H1 (cell line): ENCODE measurements around the gene PIGT. TPM values are rescaled to one million over a fixed set of nuclear protein-coding genes. Genes with fewer than 3 reads are reported as not detected.

ENCODE experiments used
- CTCF ChIA-PET: fragments of 300-600 bp; sonication (Branson Sonifier 250); formaldehyde crosslinking; loops from one replicate; lab custom pipeline; 2021; ENCODE audit not compliant: partially characterized antibody; lab: Charles Lee
- POLR2A ChIA-PET: fragments of 300-600 bp; sonication (Branson Sonifier 250); formaldehyde crosslinking; loops from one replicate; lab custom pipeline; 2021; ENCODE audit warnings: inconsistent platforms; ENCODE audit not compliant: partially characterized antibody; lab: Charles Lee
- DNase-seq, 2 experiments: peaks; one replicate each; pipeline versions ENCODE4 v3.0.0 to v3.0.0-alpha.2; 2010 to 2022; ENCODE audit warnings: low spot score in 2 of 2, low read depth in 1 of 2, mixed read lengths in 1 of 2
- FAIRE-seq: peaks from 2 replicates; lab custom pipeline; 2011; peaks lifted over from hg19 to GRCh38; lab: Jason Lieb, UNC
- H2AFZ ChIP-seq: 2 replicates; pipeline ENCODE4 v1.8.1; 2012; ENCODE audit warnings: low read length, inconsistent platforms
- H2AK5ac ChIP-seq: 2 replicates; pipeline ENCODE4 v1.6.1; 2013; ENCODE audit warnings: low read depth, low read length
- H2BK120ac ChIP-seq: replicated peaks from 2 replicates; pipeline ENCODE3; 2013; ENCODE audit warnings: low read depth, low read length, inconsistent platforms
- H2BK12ac ChIP-seq: 2 replicates; pipeline ENCODE4 v1.6.1; 2013; ENCODE audit warnings: low read depth, low read length
- H2BK15ac ChIP-seq: 2 replicates; pipeline ENCODE4 v1.6.1; 2013; ENCODE audit warnings: low read length
- H2BK20ac ChIP-seq: 2 replicates; pipeline ENCODE4 v1.6.1; 2013; ENCODE audit warnings: low read length
- H2BK5ac ChIP-seq: 2 replicates; pipeline ENCODE4 v1.6.1; 2013; ENCODE audit warnings: low read depth, low read length
- H3K14ac ChIP-seq: 2 replicates; pipeline ENCODE4 v1.6.1; 2013; ENCODE audit warnings: inconsistent platforms; ENCODE audit not compliant: insufficient read length
- H3K18ac ChIP-seq: 2 replicates; pipeline ENCODE4 v1.6.1; 2013; ENCODE audit warnings: low read length; ENCODE audit errors: extremely low read depth
- H3K23ac ChIP-seq: 2 replicates; pipeline ENCODE4 v1.6.1; 2013; ENCODE audit warnings: inconsistent platforms; ENCODE audit not compliant: insufficient read length
- H3K23me2 ChIP-seq: 2 replicates; pipeline ENCODE4 v1.6.1; 2013; ENCODE audit warnings: low read depth, low read length
- H3K27ac ChIP-seq: 2 replicates; pipeline ENCODE4 v1.6.1; 2011; ENCODE audit warnings: low read depth, low read length, inconsistent platforms
- H3K27me3 ChIP-seq, 4 experiments: replicated peaks in 1 of 4; 1 replicate in 1 of 4; 2 replicates in 3 of 4; pipeline versions ENCODE4 v1.6.1 to v1.8.1; 2011 to 2013; ENCODE audit warnings: low read length in 3 of 4, mild to moderate bottlenecking in 3 of 4, inconsistent platforms in 2 of 4, mixed read lengths in 2 of 4, moderate library complexity in 1 of 4; ENCODE audit not compliant: control insufficient read depth in 3 of 4, insufficient read depth in 3 of 4; ENCODE audit errors: extremely low read depth in 1 of 4
- H3K36me3 ChIP-seq, 4 experiments: 2 replicates each; pipeline versions ENCODE4 v1.6.1 to v1.8.1; 2011 to 2013; ENCODE audit warnings: mild to moderate bottlenecking in 4 of 4, low read length in 3 of 4, moderate library complexity in 2 of 4, control low read depth in 1 of 4, inconsistent platforms in 1 of 4; ENCODE audit not compliant: insufficient read depth in 4 of 4, control insufficient read depth in 2 of 4
- H3K4ac ChIP-seq: replicated peaks from 2 replicates; pipeline ENCODE3; 2013; ENCODE audit warnings: low read length, low read depth, mixed read lengths, inconsistent platforms; ENCODE audit not compliant: insufficient read length
- H3K4me1 ChIP-seq, 4 experiments: replicated peaks in 1 of 4; 1 replicate in 1 of 4; 2 replicates in 3 of 4; pipeline versions ENCODE4 v1.6.1 to v1.8.1; 2011 to 2013; ENCODE audit warnings: low read length in 3 of 4, inconsistent platforms in 2 of 4, mixed read lengths in 1 of 4; ENCODE audit not compliant: insufficient read depth in 4 of 4, control insufficient read depth in 3 of 4
- H3K4me2 ChIP-seq, 2 experiments: 2 replicates each; pipeline versions ENCODE4 v1.6.1 to v1.8.1; 2011 to 2013; ENCODE audit warnings: low read depth in 2 of 2, low read length in 2 of 2, control low read depth in 1 of 2, inconsistent platforms in 1 of 2, mild to moderate bottlenecking in 1 of 2; ENCODE audit not compliant: insufficient read depth in 1 of 2
- H3K4me3 ChIP-seq, 4 experiments: fragments of 200-600, 300-600 bp in 1 of 4; sonication (generic), shearing (Covaris generic), sonication (Bioruptor Twin) in 1 of 4; 2 replicates each; pipeline versions ENCODE4 v1.5.1 to v1.8.1; 2011 to 2016; ENCODE audit warnings: low read length in 4 of 4, low read depth in 3 of 4, control low read depth in 2 of 4, inconsistent platforms in 2 of 4, mild to moderate bottlenecking in 2 of 4, mixed read lengths in 1 of 4, moderate library complexity in 1 of 4; ENCODE audit not compliant: insufficient read depth in 2 of 4; ENCODE audit errors: extremely low read depth in 1 of 4
- H3K56ac ChIP-seq: replicated peaks from 2 replicates; pipeline ENCODE3; 2013; ENCODE audit warnings: low read depth, mild to moderate bottlenecking, mixed read lengths, low read length, inconsistent platforms; ENCODE audit not compliant: insufficient read length
- H3K79me1 ChIP-seq: 2 replicates; pipeline ENCODE4 v1.6.1; 2013; ENCODE audit warnings: low read depth, low read length, control low read depth
- H3K79me2 ChIP-seq, 2 experiments: 2 replicates each; pipeline versions ENCODE4 v1.6.1 to v1.8.1; 2012 to 2013; ENCODE audit warnings: low read length in 2 of 2, mild to moderate bottlenecking in 2 of 2, inconsistent platforms in 1 of 2; ENCODE audit not compliant: insufficient read depth in 2 of 2, control insufficient read depth in 1 of 2
- H3K9ac ChIP-seq, 4 experiments: replicated peaks in 1 of 4; 1 replicate in 1 of 4; 2 replicates in 3 of 4; pipeline versions ENCODE4 v1.6.1 to v1.8.1; 2011 to 2013; ENCODE audit warnings: low read depth in 3 of 4, low read length in 3 of 4, control low read depth in 2 of 4, mild to moderate bottlenecking in 2 of 4, moderate library complexity in 2 of 4, inconsistent platforms in 1 of 4; ENCODE audit errors: extremely low read depth in 1 of 4
- H3K9me3 ChIP-seq, 2 experiments: 2 replicates each; pipeline versions ENCODE4 v1.6.1 to v1.8.1; 2012 to 2013; ENCODE audit warnings: mild to moderate bottlenecking in 2 of 2, moderate library complexity in 2 of 2, control low read depth in 1 of 2, inconsistent platforms in 1 of 2, low read depth in 1 of 2, low read length in 1 of 2, mixed read lengths in 1 of 2; ENCODE audit not compliant: insufficient read depth in 2 of 2
- H4K20me1 ChIP-seq, 2 experiments: replicated peaks in 1 of 2; 2 replicates each; pipeline versions ENCODE3 to v1.8.1; 2011 to 2013; ENCODE audit warnings: inconsistent platforms in 2 of 2, low read length in 2 of 2, mild to moderate bottlenecking in 1 of 2; ENCODE audit not compliant: insufficient read depth in 2 of 2, control insufficient read depth in 1 of 2
- H4K5ac ChIP-seq: 2 replicates; pipeline ENCODE4 v1.6.1; 2013; ENCODE audit warnings: low read length, low read depth, mixed read lengths, inconsistent platforms; ENCODE audit not compliant: insufficient read length
- H4K8ac ChIP-seq: 2 replicates; pipeline ENCODE4 v1.8.0; 2013; ENCODE audit warnings: mild to moderate bottlenecking, moderate library complexity, low read length, inconsistent platforms; ENCODE audit not compliant: insufficient read depth; ENCODE audit errors: extremely low read depth
- H4K91ac ChIP-seq: replicated peaks from 2 replicates; pipeline ENCODE3; 2013; ENCODE audit warnings: low read length, mixed read lengths, inconsistent platforms; ENCODE audit not compliant: insufficient read length
- CREB1 ChIP-seq: IDR thresholded peaks from 2 replicates; pipeline ENCODE4 v1.6.1; 2012; ENCODE audit warnings: inconsistent platforms
- CTBP2 ChIP-seq: IDR thresholded peaks from 2 replicates; pipeline ENCODE4 v1.7.0; 2011; ENCODE audit warnings: borderline replicate concordance, mild to moderate bottlenecking, moderate library complexity, mixed read lengths, low read length; ENCODE audit not compliant: insufficient read depth, insufficient read length
- EGR1 ChIP-seq: IDR thresholded peaks from 2 replicates; pipeline ENCODE4 v1.6.1; 2011; ENCODE audit warnings: low read depth, low read length, borderline replicate concordance
- GABPA ChIP-seq: IDR thresholded peaks from 2 replicates; pipeline ENCODE4 v1.6.1; 2011; ENCODE audit warnings: mild to moderate bottlenecking, low read length, moderate library complexity, borderline replicate concordance; ENCODE audit not compliant: insufficient read depth
- HDAC2 ChIP-seq, 2 experiments: fragments of 300-600 bp in 1 of 2; sonication (generic) in 1 of 2; IDR thresholded peaks; 2 replicates each; pipeline ENCODE4 v1.6.1; 2011 to 2012; ENCODE audit warnings: low read depth in 2 of 2, low read length in 2 of 2, mild to moderate bottlenecking in 2 of 2, moderate library complexity in 2 of 2, borderline replicate concordance in 1 of 2, inconsistent platforms in 1 of 2
- JUN ChIP-seq: IDR thresholded peaks from 2 replicates; pipeline ENCODE4 v1.6.1; 2011; ENCODE audit warnings: low read depth, mild to moderate bottlenecking, improper control_type of control experiment, low read length
- KDM4A ChIP-seq: IDR thresholded peaks from one replicate; pipeline ENCODE4 v1.7.1; 2012; ENCODE audit warnings: low read depth, mild to moderate bottlenecking, moderate library complexity, low read length, inconsistent platforms; ENCODE audit not compliant: severe bottlenecking
- NRF1 ChIP-seq: IDR thresholded peaks from 2 replicates; pipeline ENCODE4 v1.6.1; 2011; ENCODE audit warnings: mild to moderate bottlenecking, low read depth, low read length, improper control_type of control experiment
- PHF8 ChIP-seq: fragments of 200-600 bp; sonication (generic); conservative IDR thresholded peaks from 2 replicates; pipeline ENCODE4 v1.7.1; 2012; ENCODE audit warnings: low read depth, mild to moderate bottlenecking, inconsistent platforms, low read length, moderate library complexity
- RBBP5 ChIP-seq: IDR thresholded peaks from 2 replicates; pipeline ENCODE4 v1.7.1; 2012; ENCODE audit warnings: low read depth, mild to moderate bottlenecking, inconsistent platforms, low read length, moderate library complexity, borderline replicate concordance
- SP4 ChIP-seq: IDR thresholded peaks from 2 replicates; pipeline ENCODE4 v1.6.1; 2012; ENCODE audit warnings: low read length, inconsistent platforms
- TAF7 ChIP-seq: optimal IDR thresholded peaks from 2 replicates; pipeline ENCODE3; 2011; ENCODE audit warnings: low read depth, mild to moderate bottlenecking, inconsistent platforms, low read length, moderate library complexity, borderline replicate concordance
- YY1 ChIP-seq: IDR thresholded peaks from 2 replicates; pipeline ENCODE4 v1.6.1; 2011; ENCODE audit warnings: low read depth, mild to moderate bottlenecking, low read length
- WGBS, 2 experiments: shearing (Covaris generic) in 1 of 2; methylation state at CpG; one replicate each; pipeline versions ENCODE4 v1.1.6 to v1.1.7; 2013 to 2015; ENCODE audit warnings: low lambda C conversion rate in 2 of 2, mixed read lengths in 2 of 2, inconsistent platforms in 1 of 2, low coverage in 1 of 2, missing lambda C conversion rate in 1 of 2; ENCODE audit not compliant: insufficient replicate concordance in 2 of 2, insufficient coverage in 1 of 2, insufficient read length in 1 of 2; ENCODE audit errors: extremely low coverage in 1 of 2, missing lambda C conversion rate in 1 of 2; 5-methylcytosine and 5-hydroxymethylcytosine counted together
- polyA plus RNA-seq, 7 experiments: library from polyadenylated mRNA; depleted of rRNA in 3 of 7; stranded (reverse) in 5 of 7; unstranded in 2 of 7; fragments of >200 nt in 5 of 7; fragments of 200-250 nt in 2 of 7; gene quantifications; 1 replicate in 5 of 7; 2 replicates in 1 of 7; 4 replicates in 1 of 7; pipeline versions ENCODE4 v1.2.1 to v1.2.3, GENCODE V29; 2011 to 2013; ENCODE audit warnings: missing spikeins in 2 of 7, mixed read lengths in 2 of 7
- total RNA-seq: library from RNA; stranded (reverse); fragmentation: NEBNext Ultra II Directional; extraction: Animal tissue kit (Norgen Biotek cat#: 25700); gene quantifications from 2 replicates; pipeline ENCODE4 v1.2.1, GENCODE V29; 2021

PIGT gene
- total and polyA plus RNA-seq, 2 of the 8 experiments (the other 6 are each of a cell fraction or from before 2014, with no cell fraction given), result 66.0 to 89.7 TPM

GRCh38 chr20:45425561-45425960 lies 9.6 kb downstream of the PIGT start:
- no peaks in the 10 kb centered on the region for H3K4me1 ChIP-seq
- no peak overlapping the region for H2BK15ac ChIP-seq
- no peaks in the 10 kb centered on the region for H3K9me3 ChIP-seq
- no peak overlapping the region for H2BK120ac ChIP-seq
- no peak overlapping the region for H2BK12ac ChIP-seq
- H3K23me2 ChIP-seq, result no peaks in the 10 kb centered on the region; the same call in 1 of the 2 replicates
- H2BK5ac ChIP-seq, result no peak overlapping the region
- no peak overlapping the region for H3K23ac ChIP-seq
- H3K4ac ChIP-seq, result no peak overlapping the region
- no peak overlapping the region for H2AFZ ChIP-seq
- POLR2A ChIA-PET, result interaction anchor here (0.9 to 2.1 kb wide), 3 partner anchors 8 to 109 kb away, joined by 3 to 6 read pairs (median 4); no protein-coding TSS in a partner anchor
- no peak overlapping the region for H2BK20ac ChIP-seq
- DNase-seq, result no peak
- no peak overlapping the region for H3K27ac ChIP-seq
- no peaks in the 10 kb centered on the region for H3K79me2 ChIP-seq
- peaks cover 2 to 3% of the 10 kb centered on the region in 2 experiments for H4K20me1 ChIP-seq
- no peak overlapping the region for H3K14ac ChIP-seq
- no peak overlapping the region for H4K5ac ChIP-seq
- H4K91ac ChIP-seq, result no peak overlapping the region
- peaks cover 11 to 32% (median 19%) of the 10 kb centered on the region in 4 experiments; a peak in 7 of 8 replicates for H3K36me3 ChIP-seq
- no peak overlapping the region for H2AK5ac ChIP-seq
- CTCF ChIA-PET, result interaction anchor here (1.0 to 1.2 kb wide), 3 partner anchors 52 to 107 kb away, joined by 3 to 4 read pairs (median 3); no protein-coding TSS in a partner anchor
- H3K27me3 ChIP-seq, result no peaks in the 10 kb centered on the region
- no peak overlapping the region; the same call in 1 of the 2 replicates for H4K8ac ChIP-seq
- no peak overlapping the region for H3K4me2 ChIP-seq
- no peak overlapping the region for H3K18ac ChIP-seq
- H3K4me3 ChIP-seq, result no peak overlapping the region
- H3K9ac ChIP-seq, result no peak overlapping the region
- no peak for FAIRE-seq
- H3K79me1 ChIP-seq, result no peaks in the 10 kb centered on the region
- WGBS, 2 experiments, result 93% methylated on average over 17 of the region's 17 CpGs; no CpG with 5 or more reads in 1 of the 2 experiments
- H3K56ac ChIP-seq, result no peak overlapping the region
- TF ChIP-seq GABPA, result no peak
- TF ChIP-seq CREB1, result no peak
- no peak for TF ChIP-seq JUN
- no peak for TF ChIP-seq KDM4A
- no peak for TF ChIP-seq TAF7
- no peak for TF ChIP-seq PHF8
- no peak for TF ChIP-seq NRF1
- TF ChIP-seq HDAC2 (IDR thresholded peaks at IDR 0.05; ENCODE audit: borderline replicate concordance in 1 of 2, low read depth in 2 of 2, low read length in 2 of 2), result no peak
- no peak for TF ChIP-seq RBBP5
- TF ChIP-seq CTBP2, result no peak
- no peak for TF ChIP-seq YY1
- TF ChIP-seq SP4, result no peak
- TF ChIP-seq EGR1, result no peak
